PC-3 (cell line): ENCODE data around the gene GPD1L. TPM values are rescaled to one million over a fixed set of nuclear protein-coding genes. Genes with fewer than 3 reads are reported as not detected.

Source experiments
- ATAC-seq: fragments of 200-7000 bp; cut with Tn5 transposase; 2 replicates; pipeline ENCODE4 v1.9.1; 2020; ENCODE audit warnings: mild to moderate bottlenecking, moderate library complexity
- BruUV-seq: library from RNA; stranded (reverse); fragments of 400-500 nt; replicated peaks from 2 replicates; lab custom pipeline; 2021; lab: Mats Ljungman, UMichigan
- CTCF ChIA-PET: fragments of 300-600 bp; sonication (Branson Sonifier 250); formaldehyde crosslinking; loops from one replicate; lab custom pipeline; 2022; ENCODE audit warnings: antibody characterized with exemption; lab: Charles Lee
- POLR2A ChIA-PET: fragments of 300-600 bp; sonication (Branson Sonifier 250); formaldehyde crosslinking; loops from one replicate; lab custom pipeline; 2022; ENCODE audit warnings: antibody characterized with exemption; ENCODE audit not compliant: unreplicated experiment; lab: Charles Lee
- DNase-seq: peaks from one replicate; pipeline ENCODE4 v3.0.0-alpha.2; 2015
- H2AFZ ChIP-seq: fragments of 300-600 bp; sonication (generic); 2 replicates; pipeline ENCODE4 v1.6.0; 2016; ENCODE audit warnings: antibody characterized with exemption, low read length
- H3F3A ChIP-seq: fragments of 300-600 bp; sonication (generic); one replicate; pipeline ENCODE4 v1.6.0; 2017; ENCODE audit warnings: antibody characterized with exemption, low read length, control low read depth, mild to moderate bottlenecking; ENCODE audit not compliant: unreplicated experiment
- H3K27ac ChIP-seq: fragments of 300-600 bp; sonication (generic); 2 replicates; pipeline ENCODE4 v1.5.1; 2016; ENCODE audit warnings: mild to moderate bottlenecking, low read length
- H3K27me3 ChIP-seq: fragments of 300-600 bp; sonication (generic); 2 replicates; pipeline ENCODE4 v1.6.1; 2016; ENCODE audit warnings: low read length, mixed read lengths
- H3K36me3 ChIP-seq: fragments of 300-600 bp; sonication (generic); 2 replicates; pipeline ENCODE4 v1.6.1; 2016; ENCODE audit warnings: low read depth, mixed run types, low read length, mixed read lengths
- H3K4me1 ChIP-seq: fragments of 300-600 bp; sonication (generic); 2 replicates; pipeline ENCODE4 v1.5.1; 2016; ENCODE audit warnings: low read length; ENCODE audit not compliant: insufficient read depth
- H3K4me2 ChIP-seq: fragments of 300-600 bp; sonication (generic); 2 replicates; pipeline ENCODE4 v1.6.0; 2016; ENCODE audit warnings: low read length
- H3K4me3 ChIP-seq: fragments of 300-600 bp; sonication (generic); 2 replicates; pipeline ENCODE4 v1.5.1; 2016; ENCODE audit warnings: mild to moderate bottlenecking, low read length, mixed read lengths
- H3K79me2 ChIP-seq: fragments of 300-600 bp; sonication (generic); 2 replicates; pipeline ENCODE4 v1.6.1; 2017; ENCODE audit warnings: low read length, mixed read lengths
- H3K9ac ChIP-seq: fragments of 300-600 bp; sonication (generic); 2 replicates; pipeline ENCODE4 v1.6.0; 2016; ENCODE audit warnings: mild to moderate bottlenecking, low read length
- H3K9me2 ChIP-seq: fragments of 300-600 bp; sonication (generic); replicated peaks from 2 replicates; pipeline ENCODE4 v1.6.1; 2016; ENCODE audit warnings: mixed run types, low read length, mixed read lengths
- H3K9me3 ChIP-seq: fragments of 300-600 bp; sonication (generic); 2 replicates; pipeline ENCODE4 v1.6.1; 2016; ENCODE audit warnings: low read length, mixed read lengths
- H4K20me1 ChIP-seq: fragments of 300-600 bp; sonication (generic); 2 replicates; pipeline ENCODE4 v1.6.1; 2016; ENCODE audit warnings: low read length, mixed read lengths
- EZH2 ChIP-seq: fragments of 300-600 bp; sonication (generic); IDR thresholded peaks from one replicate; pipeline ENCODE4 v1.6.1; 2017; ENCODE audit warnings: antibody characterized with exemption, mild to moderate bottlenecking, low read length; ENCODE audit not compliant: unreplicated experiment
- EZH2phosphoT487 ChIP-seq: fragments of 300-600 bp; sonication (generic); IDR thresholded peaks from 2 replicates; pipeline ENCODE4 v1.6.1; 2018; ENCODE audit warnings: mild to moderate bottlenecking, antibody characterized with exemption, low read length, borderline replicate concordance
- intact Hi-C: fragments of 100-400 bp; cut with micrococcal nuclease; formaldehyde crosslinking; loops from 2 replicates; pipeline ENCODE4 v1.9.0; 2023
- total RNA-seq: library from RNA; depleted of rRNA; stranded (reverse); fragments of >200 nt; gene quantifications from 2 replicates; pipeline ENCODE4 v1.2.3, GENCODE V29; 2014
- TF ChIP-seq, protein P1 (sequence below): fragments of 300-600 bp; sonication (generic); conservative IDR thresholded peaks from 2 replicates; pipeline ENCODE4 v1.5.1; 2017; ENCODE audit warnings: antibody characterized with exemption, low read depth, mild to moderate bottlenecking, low read length

Gene GPD1L
- total RNA-seq, 1 experiment from 2014 or later, result 33.7 TPM

DNA sequence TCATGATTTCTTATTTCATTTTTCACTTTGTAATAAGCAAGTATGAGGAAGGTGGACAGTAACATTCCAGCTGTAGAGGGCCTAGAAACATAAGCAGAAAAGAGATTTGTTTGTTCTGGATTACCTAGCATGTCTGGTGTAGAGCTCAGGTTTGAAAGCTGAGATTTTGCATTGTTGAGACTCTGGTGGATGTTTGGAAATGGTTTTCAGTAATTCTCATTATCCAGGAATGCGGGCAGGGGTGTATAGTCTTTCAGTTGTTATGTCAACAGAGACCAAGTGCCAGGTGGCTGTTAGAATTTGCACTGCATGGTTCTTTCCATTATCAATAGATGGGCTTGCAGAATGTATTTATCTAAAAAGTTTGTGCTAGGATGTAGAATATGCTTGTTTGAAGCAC lies 10.9 kb downstream of the GPD1L start:
- no peak overlapping the region for H3K27ac ChIP-seq
- CTCF ChIA-PET, result interaction anchor here (1.0 kb wide), 1 partner anchor 37 kb away, joined by 3 read pairs; no protein-coding TSS in a partner anchor
- H3K36me3 ChIP-seq, result no peaks in the 10 kb centered on the region
- no TSS peak for BruUV-seq
- no peak overlapping the region for H2AFZ ChIP-seq
- no peaks in the 10 kb centered on the region for H3F3A ChIP-seq
- H3K27me3 ChIP-seq, result no peaks in the 10 kb centered on the region
- no peak overlapping the region for H3K4me3 ChIP-seq
- H3K79me2 ChIP-seq, result peaks cover 51% of the 10 kb centered on the region
- no peaks in the 10 kb centered on the region for H3K9me3 ChIP-seq
- DNase-seq, result peak; percentile 75
- H3K9me2 ChIP-seq, result no peaks in the 10 kb centered on the region
- peak overlapping the region; percentile 20 for H3K4me2 ChIP-seq
- intact Hi-C loops, result no loop called here
- no peaks in the 10 kb centered on the region for H4K20me1 ChIP-seq
- peaks cover 13% of the 10 kb centered on the region for H3K4me1 ChIP-seq
- H3K9ac ChIP-seq, result no peak overlapping the region
- POLR2A ChIA-PET, result interaction anchor here (0.8 kb wide), 1 partner anchor 9 kb away, joined by 4 read pairs; no protein-coding TSS in a partner anchor
- ATAC-seq, result peak; percentile 87
- TF ChIP-seq EZH2phosphoT487, result no peak
- TF ChIP-seq, protein P1, sequence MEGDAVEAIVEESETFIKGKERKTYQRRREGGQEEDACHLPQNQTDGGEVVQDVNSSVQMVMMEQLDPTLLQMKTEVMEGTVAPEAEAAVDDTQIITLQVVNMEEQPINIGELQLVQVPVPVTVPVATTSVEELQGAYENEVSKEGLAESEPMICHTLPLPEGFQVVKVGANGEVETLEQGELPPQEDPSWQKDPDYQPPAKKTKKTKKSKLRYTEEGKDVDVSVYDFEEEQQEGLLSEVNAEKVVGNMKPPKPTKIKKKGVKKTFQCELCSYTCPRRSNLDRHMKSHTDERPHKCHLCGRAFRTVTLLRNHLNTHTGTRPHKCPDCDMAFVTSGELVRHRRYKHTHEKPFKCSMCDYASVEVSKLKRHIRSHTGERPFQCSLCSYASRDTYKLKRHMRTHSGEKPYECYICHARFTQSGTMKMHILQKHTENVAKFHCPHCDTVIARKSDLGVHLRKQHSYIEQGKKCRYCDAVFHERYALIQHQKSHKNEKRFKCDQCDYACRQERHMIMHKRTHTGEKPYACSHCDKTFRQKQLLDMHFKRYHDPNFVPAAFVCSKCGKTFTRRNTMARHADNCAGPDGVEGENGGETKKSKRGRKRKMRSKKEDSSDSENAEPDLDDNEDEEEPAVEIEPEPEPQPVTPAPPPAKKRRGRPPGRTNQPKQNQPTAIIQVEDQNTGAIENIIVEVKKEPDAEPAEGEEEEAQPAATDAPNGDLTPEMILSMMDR, result no peak
- no peak for TF ChIP-seq EZH2

DNA sequence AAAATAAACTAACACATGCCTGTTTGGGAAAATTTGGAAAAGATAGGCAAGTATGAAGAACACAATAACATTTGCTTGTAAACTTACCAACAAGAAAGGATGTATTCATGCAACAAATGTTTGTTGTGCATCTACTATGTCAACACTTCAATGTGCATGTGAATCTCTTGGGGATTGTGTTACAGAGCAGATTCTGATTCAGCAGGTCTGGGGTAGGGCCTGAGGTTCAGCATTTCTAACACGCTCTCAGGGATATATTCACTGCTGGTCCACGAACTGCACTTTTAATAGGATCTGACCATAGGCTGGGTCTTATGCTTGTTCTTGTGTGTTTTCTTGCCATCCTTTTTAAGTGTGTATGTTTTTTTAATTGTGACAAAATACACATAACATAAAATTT lies 11.8 kb downstream of the GPD1L start:
- Histone ChIP-seq H3K9me3 (no peaks in the 10 kb centered on the region), H3K36me3 (no peaks in the 10 kb centered on the region), H3K79me2 (peaks cover 45% of the 10 kb centered on the region), H3K27ac (no peak overlapping the region), H3K4me2 (no peak overlapping the region), H3K9ac (no peak overlapping the region), H2AFZ (no peak overlapping the region), H4K20me1 (no peaks in the 10 kb centered on the region), H3K4me3 (no peak overlapping the region), H3K4me1 (peaks cover 13% of the 10 kb centered on the region), H3F3A (no peaks in the 10 kb centered on the region), H3K27me3 (no peaks in the 10 kb centered on the region), H3K9me2 (no peaks in the 10 kb centered on the region)
- DNase-seq (no peak), ATAC-seq (no peak)
- no TSS peak for BruUV-seq
- intact Hi-C loops, result no loop called here
- ChIA-PET POLR2A (no interaction called here), CTCF (no interaction called here)
- TF ChIP-seq, protein P1, result no peak
- TF ChIP-seq EZH2phosphoT487 (no peak), EZH2 (no peak)

DNA sequence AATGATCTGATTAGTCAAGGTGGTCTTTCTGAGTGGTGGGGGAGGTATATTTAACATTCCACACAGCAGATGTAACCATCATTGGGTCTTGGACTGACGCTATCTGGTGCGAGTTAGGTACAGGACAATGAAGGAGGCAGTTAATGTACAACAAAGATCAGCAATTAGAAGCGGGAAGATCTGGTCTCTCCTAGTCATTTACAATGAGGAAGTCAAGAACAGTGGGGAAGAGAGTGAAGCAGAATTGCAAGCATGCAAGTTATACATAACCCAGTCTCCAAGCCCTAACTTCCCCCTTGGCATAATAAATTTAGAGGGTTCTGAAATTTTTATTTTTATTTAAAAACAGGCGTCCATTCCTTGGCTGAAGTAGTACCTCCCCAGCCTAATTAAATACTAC lies 14.1 kb downstream of the GPD1L start:
- intact Hi-C loops, result no loop called here
- Histone ChIP-seq H4K20me1 (no peaks in the 10 kb centered on the region), H2AFZ (no peak overlapping the region), H3K9ac (no peak overlapping the region), H3K27me3 (no peaks in the 10 kb centered on the region), H3K9me3 (no peaks in the 10 kb centered on the region), H3K4me3 (no peak overlapping the region), H3K27ac (no peak overlapping the region), H3K36me3 (no peaks in the 10 kb centered on the region), H3F3A (no peaks in the 10 kb centered on the region), H3K4me1 (peaks cover 13% of the 10 kb centered on the region), H3K9me2 (no peaks in the 10 kb centered on the region), H3K4me2 (no peak overlapping the region), H3K79me2 (peaks cover 29% of the 10 kb centered on the region)
- no TSS peak for BruUV-seq
- ChIA-PET CTCF (no interaction called here), POLR2A (no interaction called here)
- ATAC-seq (no peak), DNase-seq (no peak)
- no peak for TF ChIP-seq EZH2
- TF ChIP-seq, protein P1, result no peak
- no peak for TF ChIP-seq EZH2phosphoT487
